WI38 (cell line): ENCODE data around the gene CACNA1B.
"Not testable (repeated sequence)": the region's sequence is repeated elsewhere in the genome, so short reads cannot be mapped to it uniquely, and the experiment has no call there.

ENCODE experiments used
- H3K4me3 ChIP-seq: 2 replicates; pipeline ENCODE4 v1.5.1; 2011; ENCODE audit warnings: low read depth, mild to moderate bottlenecking, control low read depth, low read length

The CACNA1B gene

DNA sequence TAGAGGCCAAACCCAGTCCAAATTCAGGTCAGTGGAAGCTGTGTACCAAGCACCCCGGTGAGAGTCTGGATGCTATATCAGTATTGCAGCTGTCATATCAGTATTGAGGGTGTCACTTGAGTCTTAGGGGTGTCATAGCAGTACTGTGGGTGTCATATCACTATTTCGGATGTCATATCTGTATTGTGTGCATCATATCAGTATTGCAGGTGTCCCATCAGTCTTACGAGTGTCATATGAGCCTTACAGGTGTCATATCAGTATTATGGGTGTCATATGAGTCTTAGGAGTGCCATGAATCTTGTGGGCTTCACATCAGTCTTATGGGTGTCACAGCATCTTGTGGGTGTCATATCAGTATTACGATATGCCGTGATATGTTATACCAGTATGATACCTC, 278.2 kb downstream of the CACNA1B start:
- H3K4me3 ChIP-seq, result not testable (repeated sequence)

DNA sequence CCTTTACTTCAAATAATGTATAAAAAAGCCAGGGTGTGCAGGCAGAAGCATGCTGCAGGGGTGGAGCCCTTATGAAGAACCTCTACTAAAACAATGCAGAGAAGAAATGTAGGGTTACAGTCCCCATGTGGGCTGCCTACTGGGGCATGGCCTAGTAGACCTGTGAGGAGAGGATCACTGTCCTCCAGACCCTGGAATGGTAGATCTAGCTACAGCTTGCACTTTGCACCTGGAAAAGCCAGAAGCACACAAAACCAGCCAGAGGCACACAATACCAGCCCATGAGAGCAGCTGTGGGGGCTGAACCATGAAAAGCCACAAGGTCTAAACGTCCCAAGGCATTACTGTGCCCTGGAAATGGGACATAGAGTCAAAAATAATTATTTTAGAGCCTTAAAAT, 289.2 kb downstream of the CACNA1B start:
- H3K4me3 ChIP-seq, result not testable (repeated sequence)
